Activated CD4-positive, alpha-beta T cell treated with anti-CD3 and anti-CD28 coated beads for 36 hours (primary cell): ENCODE data around the gene HDDC2. TPM values are rescaled to one million over a fixed set of nuclear protein-coding genes. Genes with fewer than 3 reads are reported as not detected.
A peak's percentile ranks its signal among the peaks of the same experiment; 100 is the strongest.

Experiments
- ATAC-seq: fragments of 200-7000 bp; cut with Tn5 transposase; one replicate; pipeline ENCODE4 v1.10.0; 2021; ENCODE audit warnings: mild to moderate bottlenecking, moderate library complexity
- CTCF ChIA-PET: fragments of 350-600 bp; sonication (Branson Sonifier 250); formaldehyde crosslinking; loops from one replicate; lab custom pipeline; 2021; ENCODE audit warnings: antibody characterized with exemption; lab: Charles Lee
- POLR2A ChIA-PET: fragments of 350-600 bp; sonication (Branson Sonifier 250); formaldehyde crosslinking; loops from one replicate; lab custom pipeline; 2021; ENCODE audit warnings: antibody characterized with exemption, inconsistent platforms; lab: Charles Lee
- DNase-seq: peaks from one replicate; pipeline ENCODE4 v3.0.0-alpha.2; 2020
- H3K27ac Mint-ChIP-seq: one replicate; pipeline ENCODE4 v1.8.0; 2021; ENCODE audit warnings: mixed read lengths
- H3K27me3 Mint-ChIP-seq: one replicate; pipeline ENCODE4 v1.8.0; 2021; ENCODE audit warnings: mixed read lengths
- H3K36me3 Mint-ChIP-seq: one replicate; pipeline ENCODE4 v1.8.0; 2021; ENCODE audit warnings: low read depth, mixed read lengths
- H3K4me1 Mint-ChIP-seq: one replicate; pipeline ENCODE4 v1.8.0; 2021; ENCODE audit warnings: mixed read lengths
- H3K4me3 Mint-ChIP-seq: one replicate; pipeline ENCODE4 v1.8.0; 2021; ENCODE audit warnings: mild to moderate bottlenecking, moderate library complexity, mixed read lengths
- H3K9me3 Mint-ChIP-seq: one replicate; pipeline ENCODE4 v1.8.0; 2021; ENCODE audit warnings: low read depth, mixed read lengths
- intact Hi-C, 2 experiments: fragments of 100-400 bp; cut with DNase I in 1 of 2; cut with micrococcal nuclease in 1 of 2; formaldehyde crosslinking; loops; one replicate each; pipeline versions ENCODE4 v1.14.2 to v1.15.1; 2022 to 2024; cut with DNase I, micrococcal nuclease
- total RNA-seq, 2 experiments: library from RNA; stranded (reverse); gene quantifications; one replicate each; pipeline ENCODE4 v1.2.3, GENCODE V29; 2021

The HDDC2 gene
- total RNA-seq, 2 experiments from 2014 or later: 96.7 to 120 TPM

- no peaks in the 10 kb centered on the region for H3K4me1 Mint-ChIP-seq
- CTCF ChIA-PET: no interaction called here
- H3K4me3 Mint-ChIP-seq: no peak overlapping the region
Observed at GRCh38 chr6:125269328-125269985, 32.3 kb downstream of the HDDC2 start.

GRCh38 chr6:125268765-125269164, 33.0 kb downstream of the HDDC2 start:
- POLR2A ChIA-PET: no interaction called here
- Mint-ChIP-seq H3K36me3 (peaks cover 16% of the 10 kb centered on the region), H3K4me1 (no peaks in the 10 kb centered on the region), H3K4me3 (no peak overlapping the region), H3K27me3 (no peaks in the 10 kb centered on the region), H3K27ac (no peak overlapping the region), H3K9me3 (no peaks in the 10 kb centered on the region)
- intact Hi-C loops: no loop called here
- CTCF ChIA-PET: no interaction called here
- DNase-seq: no peak
- no peak for ATAC-seq

More at GRCh38 chr6:125269328-125269985, 32.3 kb downstream of the HDDC2 start:
- ATAC-seq (no peak), DNase-seq (no peak)
- Mint-ChIP-seq H3K9me3 (no peaks in the 10 kb centered on the region), H3K27me3 (no peaks in the 10 kb centered on the region), H3K36me3 (peaks cover 23% of the 10 kb centered on the region), H3K27ac (no peak overlapping the region)
- POLR2A ChIA-PET: no interaction called here
- intact Hi-C loops: no loop called here

GRCh38 chr6:125267806-125268523, 33.8 kb downstream of the HDDC2 start:
- CTCF ChIA-PET: interaction anchor here (0.7 kb wide), 1 partner anchor 9 kb away, joined by 3 read pairs; no protein-coding TSS in a partner anchor
- H3K4me1 Mint-ChIP-seq: no peaks in the 10 kb centered on the region
- POLR2A ChIA-PET: no interaction called here
- ATAC-seq (no peak), DNase-seq (no peak)
- no peaks in the 10 kb centered on the region for H3K27me3 Mint-ChIP-seq
- no peak overlapping the region for H3K4me3 Mint-ChIP-seq
- H3K27ac Mint-ChIP-seq: no peak overlapping the region
- H3K9me3 Mint-ChIP-seq: no peaks in the 10 kb centered on the region
- H3K36me3 Mint-ChIP-seq: peaks cover 10% of the 10 kb centered on the region
- intact Hi-C loops: no loop called here

- no peak overlapping the region for H3K27ac Mint-ChIP-seq
- no peaks in the 10 kb centered on the region for H3K4me1 Mint-ChIP-seq
- ChIA-PET CTCF (interaction anchor here (1.3 kb wide), 1 partner anchor 111 kb away, joined by 6 read pairs; the partner anchor contains the start of gene TPD52L1), POLR2A (no interaction called here)
- no peaks in the 10 kb centered on the region for H3K9me3 Mint-ChIP-seq
- ATAC-seq: no peak
- H3K27me3 Mint-ChIP-seq: no peaks in the 10 kb centered on the region
- no peak for DNase-seq
- no peaks in the 10 kb centered on the region for H3K36me3 Mint-ChIP-seq
- H3K4me3 Mint-ChIP-seq: no peak overlapping the region
- intact Hi-C loops: no loop called here
Observed at GRCh38 chr6:125264476-125264875, 37.3 kb downstream of the HDDC2 start.

- CTCF ChIA-PET: interaction anchor here (0.6 to 1.2 kb wide), 3 partner anchors 8 to 594 kb away, joined by 3 to 4 read pairs (median 4); no protein-coding TSS in a partner anchor
- H3K4me1 Mint-ChIP-seq: no peaks in the 10 kb centered on the region
Observed at GRCh38 chr6:125262016-125263013, 39.5 kb downstream of the HDDC2 start.

GRCh38 chr6:125259354-125259736, 42.4 kb downstream of the HDDC2 start:
- intact Hi-C loops: no loop called here
- no peak overlapping the region for H3K4me3 Mint-ChIP-seq
- no peaks in the 10 kb centered on the region for H3K4me1 Mint-ChIP-seq
- H3K27me3 Mint-ChIP-seq: no peaks in the 10 kb centered on the region
- ATAC-seq (no peak), DNase-seq (no peak)
- H3K27ac Mint-ChIP-seq: no peak overlapping the region
- ChIA-PET CTCF (no interaction called here), POLR2A (no interaction called here)
- no peaks in the 10 kb centered on the region for H3K9me3 Mint-ChIP-seq
- no peaks in the 10 kb centered on the region for H3K36me3 Mint-ChIP-seq

More at GRCh38 chr6:125262016-125263013, 39.5 kb downstream of the HDDC2 start:
- POLR2A ChIA-PET: no interaction called here
- intact Hi-C loops: no loop called here
- Mint-ChIP-seq H3K27me3 (no peaks in the 10 kb centered on the region), H3K27ac (no peak overlapping the region), H3K36me3 (no peaks in the 10 kb centered on the region), H3K9me3 (no peaks in the 10 kb centered on the region), H3K4me3 (no peak overlapping the region)
- DNase-seq (no peak), ATAC-seq (no peak)

GRCh38 chr6:125258651-125259353, 43.0 kb downstream of the HDDC2 start:
- Mint-ChIP-seq H3K4me1 (no peaks in the 10 kb centered on the region), H3K27me3 (no peaks in the 10 kb centered on the region), H3K4me3 (no peak overlapping the region), H3K27ac (no peak overlapping the region), H3K36me3 (no peaks in the 10 kb centered on the region), H3K9me3 (no peaks in the 10 kb centered on the region)
- intact Hi-C loops: no loop called here
- no peak for ATAC-seq
- DNase-seq: no peak
- ChIA-PET POLR2A (no interaction called here), CTCF (no interaction called here)

GRCh38 chr6:125257351-125257750, 44.4 kb downstream of the HDDC2 start:
- POLR2A ChIA-PET: no interaction called here
- CTCF ChIA-PET: interaction anchor here (0.7 kb wide), 1 partner anchor 213 kb away, joined by 3 read pairs; no protein-coding TSS in a partner anchor

GRCh38 chr6:125255201-125255600, 46.6 kb downstream of the HDDC2 start:
- peak; percentile 55 for ATAC-seq
- no peaks in the 10 kb centered on the region for H3K36me3 Mint-ChIP-seq
- ChIA-PET CTCF (interaction anchor here (0.6 to 2.0 kb wide), 2 partner anchors 7 to 83 kb away, joined by 3 to 4 read pairs; no protein-coding TSS in a partner anchor), POLR2A (no interaction called here)
- H3K27ac Mint-ChIP-seq: no peak overlapping the region
- no peaks in the 10 kb centered on the region for H3K4me1 Mint-ChIP-seq
- intact Hi-C loops: no loop called here
- no peaks in the 10 kb centered on the region for H3K27me3 Mint-ChIP-seq
- H3K9me3 Mint-ChIP-seq: no peaks in the 10 kb centered on the region
- no peak for DNase-seq
- H3K4me3 Mint-ChIP-seq: no peak overlapping the region

More at GRCh38 chr6:125257351-125257750, 44.4 kb downstream of the HDDC2 start:
- no peaks in the 10 kb centered on the region for H3K4me1 Mint-ChIP-seq
- ATAC-seq: no peak
- DNase-seq: no peak
- H3K9me3 Mint-ChIP-seq: no peaks in the 10 kb centered on the region
- no peaks in the 10 kb centered on the region for H3K36me3 Mint-ChIP-seq
- H3K27me3 Mint-ChIP-seq: no peaks in the 10 kb centered on the region
- no peak overlapping the region for H3K27ac Mint-ChIP-seq
- intact Hi-C loops: no loop called here
- no peak overlapping the region for H3K4me3 Mint-ChIP-seq

- POLR2A ChIA-PET: no interaction called here
- Mint-ChIP-seq H3K4me3 (no peak overlapping the region), H3K27me3 (no peaks in the 10 kb centered on the region), H3K4me1 (no peaks in the 10 kb centered on the region), H3K36me3 (no peaks in the 10 kb centered on the region), H3K27ac (no peak overlapping the region), H3K9me3 (no peaks in the 10 kb centered on the region)
- CTCF ChIA-PET: interaction anchor here (0.6 to 2.0 kb wide), 3 partner anchors 8 to 83 kb away, joined by 3 to 4 read pairs (median 3); no protein-coding TSS in a partner anchor
- intact Hi-C loops: no loop called here
- ATAC-seq (no peak), DNase-seq (no peak)
Observed at GRCh38 chr6:125254321-125254720, 47.4 kb downstream of the HDDC2 start.
